AG04449 (cell line): Measurements from ENCODE around the gene PPARD.
"Not testable (repeated sequence)": the region's sequence is repeated elsewhere in the genome, so short reads cannot be mapped to it uniquely, and the experiment has no call there.

Experiments used
- CTCF ChIA-PET: fragments of 350-600 bp; formaldehyde crosslinking; extraction: SDS; loops from one replicate; lab custom pipeline; 2021; ENCODE audit warnings: antibody characterized with exemption; lab: Yijun Ruan, JAX
- POLR2A ChIA-PET: fragments of 400-600, 350-600 bp; formaldehyde crosslinking; extraction: SDS; loops from one replicate; lab custom pipeline; 2020; ENCODE audit warnings: antibody characterized with exemption, inconsistent platforms; lab: Yijun Ruan, JAX
- DNase-seq: peaks from one replicate; pipeline ENCODE4 v3.0.0-alpha.2; 2010; ENCODE audit warnings: low read depth, low spot score
- H3K4me3 ChIP-seq: 2 replicates; pipeline ENCODE4 v1.5.1; 2011; ENCODE audit warnings: low read depth, mild to moderate bottlenecking, control low read depth, low read length
- CTCF ChIP-seq: IDR thresholded peaks from one replicate; pipeline ENCODE4 v1.5.1; 2011; ENCODE audit warnings: mild to moderate bottlenecking, moderate library complexity, low read length, control low read depth, inconsistent platforms; ENCODE audit not compliant: insufficient read depth; ENCODE audit errors: missing control alignments

The PPARD gene

GRCh38 chr6:35432291-35432690 is 89.9 kb downstream of the PPARD start:
- no peak for TF ChIP-seq CTCF
- DNase-seq, result no peak
- ChIA-PET POLR2A (no interaction called here), CTCF (interaction anchor here (0.8 to 10.5 kb wide), 3 partner anchors 12 to 17 kb away, joined by 3 to 91 read pairs (median 17); partner anchors contain the start of gene FANCE)
- no peak overlapping the region for H3K4me3 ChIP-seq

- DNase-seq, H3K4me3 ChIP-seq, POLR2A ChIA-PET: not testable (repeated sequence)
- CTCF ChIA-PET, result interaction anchor here (4.3 to 10.5 kb wide), 2 partner anchors 13 to 17 kb away, joined by 17 to 91 read pairs; partner anchors contain the start of gene FANCE
Observed at GRCh38 chr6:35432702-35433101, 90.3 kb downstream of the PPARD start.

GRCh38 chr6:35435074-35435837 is 92.9 kb downstream of the PPARD start:
- CTCF ChIA-PET, result interaction anchor here (1.0 to 10.5 kb wide), 5 partner anchors 14 to 94 kb away, joined by 3 to 91 read pairs (median 7); partner anchors contain the start of genes FANCE, PPARD and RPL10A
- POLR2A ChIA-PET, result no interaction called here
- no peak for DNase-seq
- H3K4me3 ChIP-seq, result no peak overlapping the region
- no peak for TF ChIP-seq CTCF

- no peak overlapping the region for H3K4me3 ChIP-seq
- no peak for TF ChIP-seq CTCF
- DNase-seq, result no peak
- POLR2A ChIA-PET, result no interaction called here
- CTCF ChIA-PET, result interaction anchor here (1.1 to 10.5 kb wide), 5 partner anchors 13 to 94 kb away, joined by 3 to 91 read pairs (median 7); partner anchors contain the start of genes FANCE and PPARD
Observed at GRCh38 chr6:35436071-35436857, 93.9 kb downstream of the PPARD start.

- ChIA-PET CTCF (interaction anchor here (1.9 to 10.5 kb wide), 4 partner anchors 11 to 97 kb away, joined by 7 to 91 read pairs (median 16); partner anchors contain the start of genes FANCE and PPARD), POLR2A (interaction anchor here (0.9 kb wide), 1 partner anchor 13 kb away, joined by 4 read pairs; no protein-coding TSS in a partner anchor)
- H3K4me3 ChIP-seq, DNase-seq: not testable (repeated sequence)
Observed at GRCh38 chr6:35438378-35439065, 96.2 kb downstream of the PPARD start.

GRCh38 chr6:35439308-35439707 is 97.0 kb downstream of the PPARD start:
- POLR2A ChIA-PET, result interaction anchor here (0.9 kb wide), 1 partner anchor 14 kb away, joined by 4 read pairs; no protein-coding TSS in a partner anchor
- no peak for DNase-seq
- H3K4me3 ChIP-seq, result no peak overlapping the region
- CTCF ChIA-PET, result interaction anchor here (10.5 kb wide), 1 partner anchor 10 kb away, joined by 91 read pairs; the partner anchor contains the start of gene FANCE
- no peak for TF ChIP-seq CTCF
